ENCODE measurements around the gene PRR14L.

- TF ChIP-seq CTCF (conservative IDR thresholded peaks at IDR 0.05; ENCODE audit: low read length) (no peak), EZH2phosphoT487 (IDR thresholded peaks at IDR 0.05; ENCODE audit: borderline replicate concordance) (no peak)
These were observed 118.5 kb downstream of the PRR14L start for GRCh38 chr22:31631436-31631835.

All from Loucy (cell line).